Smooth muscle cell (in vitro differentiated cells): Measurements from ENCODE around the gene TNFRSF25. TPM values are rescaled to one million over a fixed set of nuclear protein-coding genes. Genes with fewer than 3 reads are reported as not detected.

Experiments
- DNase-seq: peaks from one replicate; lab custom pipeline; 2025; ENCODE audit not compliant: unreplicated experiment; lab: John Stamatoyannopoulos, UW
- H2AFZ ChIP-seq: fragments of 200-600 bp; sonication (generic); 2 replicates; pipeline ENCODE4 v1.6.0; 2016; ENCODE audit warnings: antibody characterized with exemption, low read depth, mild to moderate bottlenecking
- H3F3A ChIP-seq: fragments of 200-600 bp; sonication (generic); 2 replicates; pipeline ENCODE4 v1.6.0; 2017; ENCODE audit warnings: antibody characterized with exemption, low read depth
- H3K27ac ChIP-seq: fragments of 200-600 bp; sonication (generic); 2 replicates; pipeline ENCODE4 v1.5.1; 2016; ENCODE audit warnings: low read depth, mild to moderate bottlenecking
- H3K27me3 ChIP-seq: fragments of 200-600 bp; sonication (generic); 2 replicates; pipeline ENCODE4 v1.6.1; 2016; ENCODE audit warnings: low read depth, mild to moderate bottlenecking
- H3K36me3 ChIP-seq: fragments of 200-600 bp; sonication (generic); 2 replicates; pipeline ENCODE4 v1.5.1; 2016; ENCODE audit warnings: low read depth
- H3K4me1 ChIP-seq: fragments of 200-600 bp; sonication (generic); 2 replicates; pipeline ENCODE4 v1.5.1; 2016; ENCODE audit warnings: low read depth
- H3K4me2 ChIP-seq: fragments of 200-600 bp; sonication (generic); 2 replicates; pipeline ENCODE4 v1.6.0; 2016; ENCODE audit warnings: mild to moderate bottlenecking
- H3K4me3 ChIP-seq: fragments of 200-600 bp; sonication (generic); 2 replicates; pipeline ENCODE4 v1.5.1; 2016; ENCODE audit warnings: mild to moderate bottlenecking
- H3K79me2 ChIP-seq: fragments of 200-600 bp; sonication (generic); 2 replicates; pipeline ENCODE4 v1.6.0; 2016; ENCODE audit warnings: low read depth, mild to moderate bottlenecking
- H3K9ac ChIP-seq: fragments of 200-600 bp; sonication (generic); 2 replicates; pipeline ENCODE4 v1.6.0; 2016; ENCODE audit warnings: low read depth
- H3K9me3 ChIP-seq: fragments of 200-600 bp; sonication (generic); replicated peaks from 2 replicates; pipeline ENCODE4 v1.5.1; 2016; ENCODE audit warnings: low read depth
- H4K20me1 ChIP-seq: fragments of 200-600 bp; sonication (generic); 2 replicates; pipeline ENCODE4 v1.6.0; 2016; ENCODE audit warnings: low read depth
- CTCF ChIP-seq: fragments of 200-600 bp; sonication (generic); IDR thresholded peaks from 2 replicates; pipeline ENCODE4 v1.5.1; 2017; ENCODE audit warnings: borderline replicate concordance, mild to moderate bottlenecking, antibody characterized with exemption; ENCODE audit not compliant: insufficient read depth, poor library complexity, severe bottlenecking
- WGBS: methylation state at CpG from one replicate; pipeline ENCODE4 v1.1.7; 2016; ENCODE audit warnings: low lambda C conversion rate; 5-methylcytosine and 5-hydroxymethylcytosine counted together
- polyA plus RNA-seq: library from polyadenylated mRNA; unstranded; fragments of >200 nt; fragmentation: Nextera tagmentation; extraction: Ambion mirVana; gene quantifications from 2 replicates; pipeline ENCODE4 v1.2.1, GENCODE V29; 2016
- total RNA-seq: library from RNA; depleted of rRNA; stranded (reverse); fragments of >200 nt; gene quantifications from 2 replicates; pipeline ENCODE4 v1.2.3, GENCODE V29; 2014

Gene TNFRSF25
- total and polyA plus RNA-seq, 2 experiments from 2014 or later, result 10.1 to 19.8 TPM

DNA sequence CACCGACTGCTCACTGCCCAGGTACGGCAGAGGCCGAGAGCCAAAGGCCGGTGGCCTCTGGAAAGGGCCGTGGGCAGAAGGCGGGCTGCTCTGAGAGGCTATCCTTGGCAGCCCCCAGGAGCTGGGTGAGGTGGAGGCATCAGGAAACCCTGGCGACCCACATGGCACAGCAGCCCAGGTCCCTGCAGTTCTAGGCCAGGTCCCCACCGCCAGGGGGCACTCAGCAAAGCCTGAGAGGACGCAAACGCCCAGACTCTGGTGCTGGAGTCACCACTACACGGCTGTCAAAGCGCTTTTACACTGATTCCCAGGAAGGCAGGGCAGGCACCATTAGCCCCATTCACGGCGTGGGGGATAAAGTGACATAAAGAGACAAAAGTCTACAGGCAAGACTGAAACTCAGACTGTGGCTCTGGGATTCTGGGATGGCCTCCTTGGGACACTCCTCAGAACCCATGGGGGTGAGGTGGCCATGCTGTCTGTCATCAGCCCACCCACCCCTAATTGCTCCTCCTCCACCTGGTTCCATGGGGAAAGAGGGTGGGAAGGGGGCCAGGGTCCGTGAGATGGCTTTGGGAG is 20.5 kb upstream of the TNFRSF25 start:
- peak; percentile 58 for DNase-seq
- Histone ChIP-seq H3K4me2 (peak overlapping the region; percentile 93), H3K27me3 (peaks cover 10% of the 10 kb centered on the region), H3K9me3 (no peaks in the 10 kb centered on the region), H3K4me1 (peaks cover 11% of the 10 kb centered on the region), H4K20me1 (peaks cover 25% of the 10 kb centered on the region), H3F3A (no peaks in the 10 kb centered on the region), H3K27ac (no peak overlapping the region), H3K9ac (no peak overlapping the region), H3K79me2 (peaks cover 2% of the 10 kb centered on the region), H3K36me3 (no peaks in the 10 kb centered on the region), H2AFZ (no peak overlapping the region), H3K4me3 (peak overlapping the region; percentile 66)
- 6% methylated on average over 15 of the region's 15 CpGs for WGBS
- TF ChIP-seq CTCF, result peak; percentile 85

DNA sequence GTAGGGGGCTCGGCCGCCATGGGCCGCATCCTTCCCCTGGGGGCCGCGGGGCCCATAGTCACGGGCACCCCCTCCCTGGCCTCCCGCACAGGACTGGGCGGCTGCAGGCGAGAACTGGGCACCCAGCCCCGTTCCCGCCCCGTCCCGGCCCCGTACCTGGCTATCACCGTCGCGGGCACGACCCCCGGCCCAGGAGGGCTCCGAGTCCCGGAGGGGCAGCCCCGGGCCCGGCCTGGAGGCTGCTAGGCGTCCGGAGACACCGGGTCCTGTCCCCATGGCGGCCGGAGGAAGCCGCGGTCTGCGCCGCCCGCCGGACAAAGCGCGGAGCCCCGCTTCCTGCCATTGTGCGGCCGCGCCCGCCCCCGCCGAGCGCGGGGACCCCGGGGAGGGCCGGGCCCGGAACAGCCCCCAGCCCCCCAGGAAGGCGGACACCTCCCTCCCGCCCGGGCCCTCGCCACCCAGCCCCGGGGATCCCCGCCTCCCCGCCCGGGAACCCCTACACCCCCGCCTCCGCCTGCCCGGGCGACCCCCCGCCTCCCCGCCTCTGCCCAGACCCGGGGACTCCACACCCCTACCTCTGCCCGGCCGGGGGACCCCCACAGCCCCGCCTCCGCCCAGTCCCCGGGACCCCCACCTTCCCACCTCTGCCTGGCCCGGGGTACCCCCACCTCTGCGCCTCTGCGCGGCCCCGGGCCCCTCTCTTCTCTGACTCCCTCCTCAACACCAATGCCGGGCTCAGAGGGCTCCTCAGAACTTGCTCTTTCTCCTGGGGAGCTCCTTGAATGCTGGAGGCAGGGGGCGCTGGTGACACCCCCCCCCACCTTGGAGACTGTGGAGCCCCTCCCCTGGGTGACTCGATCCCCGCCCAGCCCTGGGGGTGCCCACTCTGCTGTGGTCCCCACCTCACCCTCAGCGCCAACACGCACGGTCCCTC is 19.5 kb upstream of the TNFRSF25 start:
- Histone ChIP-seq H4K20me1 (peaks cover 34% of the 10 kb centered on the region), H2AFZ (peak overlapping the region; percentile 66), H3K9ac (peak overlapping the region; percentile 54), H3K4me3 (peak overlapping the region; percentile 66), H3K9me3 (no peaks in the 10 kb centered on the region), H3K79me2 (peaks cover 2% of the 10 kb centered on the region), H3K4me1 (peaks cover 11% of the 10 kb centered on the region), H3K27me3 (peaks cover 10% of the 10 kb centered on the region), H3K27ac (no peak overlapping the region), H3K36me3 (no peaks in the 10 kb centered on the region), H3K4me2 (peak overlapping the region; percentile 93), H3F3A (no peaks in the 10 kb centered on the region)
- TF ChIP-seq CTCF, result no peak
- WGBS, result 2% methylated on average over 22 of the region's 80 CpGs
- DNase-seq, result no peak

- H3K27me3 ChIP-seq, result peaks cover 10% of the 10 kb centered on the region
- no peak overlapping the region for H3K27ac ChIP-seq
- H3K4me3 ChIP-seq, result peak overlapping the region; percentile 66
- DNase-seq, result no peak
- no peak overlapping the region for H2AFZ ChIP-seq
- H3K4me2 ChIP-seq, result peak overlapping the region; percentile 93
- peaks cover 11% of the 10 kb centered on the region for H3K4me1 ChIP-seq
- WGBS, result 43% methylated on average over 13 of the region's 13 CpGs
- no peaks in the 10 kb centered on the region for H3K9me3 ChIP-seq
- no peak for TF ChIP-seq CTCF
- H3K36me3 ChIP-seq, result no peaks in the 10 kb centered on the region
- no peaks in the 10 kb centered on the region for H3F3A ChIP-seq
- peaks cover 2% of the 10 kb centered on the region for H3K79me2 ChIP-seq
- peak overlapping the region; percentile 39 for H3K9ac ChIP-seq
- H4K20me1 ChIP-seq, result peaks cover 41% of the 10 kb centered on the region
These were observed 18.8 kb upstream of the TNFRSF25 start for GRCh38 chr1:6484826-6485167.
